ENCODE data around the gene NEDD4L.

NEDD4L gene

GRCh38 chr18:58320907-58321561, 277.0 kb downstream of the NEDD4L start (continued):
- TF ChIP-seq CREB5 (CRISPR knock-in tag; IDR thresholded peaks at IDR 0.05; ENCODE audit: low read depth): no peak

- peak; percentile 95 for ATAC-seq
- no peak for TF ChIP-seq RARB (CRISPR knock-in tag; IDR thresholded peaks at IDR 0.05)
- no peak for TF ChIP-seq CREB5 (CRISPR knock-in tag; IDR thresholded peaks at IDR 0.05; ENCODE audit: low read depth)
- no peak for TF ChIP-seq CSRNP3 (CRISPR knock-in tag; IDR thresholded peaks at IDR 0.05)
- no peak for TF ChIP-seq ZNF8 (CRISPR knock-in tag; IDR thresholded peaks at IDR 0.05)
- no peak for TF ChIP-seq ISL1 (CRISPR knock-in tag; IDR thresholded peaks at IDR 0.05)
- no peak for TF ChIP-seq TSHZ2 (CRISPR knock-in tag; IDR thresholded peaks at IDR 0.05)
- TF ChIP-seq SNAI2 (CRISPR knock-in tag; IDR thresholded peaks at IDR 0.05): no peak
- TF ChIP-seq GLIS3 (CRISPR knock-in tag; IDR thresholded peaks at IDR 0.05): no peak
- TF ChIP-seq ARNTL (CRISPR knock-in tag; IDR thresholded peaks at IDR 0.05; ENCODE audit: borderline replicate concordance, low read depth): no peak
- TF ChIP-seq POU6F1 (CRISPR knock-in tag; IDR thresholded peaks at IDR 0.05; ENCODE audit: borderline replicate concordance, low read depth): no peak
- TF ChIP-seq ESRRG (CRISPR knock-in tag; IDR thresholded peaks at IDR 0.05): no peak
- TF ChIP-seq TOX (CRISPR knock-in tag; IDR thresholded peaks at IDR 0.05; ENCODE audit: borderline replicate concordance): no peak
- TF ChIP-seq ZFP30 (CRISPR knock-in tag; IDR thresholded peaks at IDR 0.05): no peak
- no peak for TF ChIP-seq CSDC2 (CRISPR knock-in tag; IDR thresholded peaks at IDR 0.05)
- no peak for TF ChIP-seq ZNF70 (CRISPR knock-in tag; IDR thresholded peaks at IDR 0.05)
- no peak for TF ChIP-seq ZFP3 (CRISPR knock-in tag; IDR thresholded peaks at IDR 0.05)
- no peak for TF ChIP-seq TCF4 (CRISPR knock-in tag; IDR thresholded peaks at IDR 0.05; ENCODE audit: borderline replicate concordance)
Measured at GRCh38 chr18:58321986-58322385, 278.0 kb downstream of the NEDD4L start.

- TF ChIP-seq CREB5 (CRISPR knock-in tag; IDR thresholded peaks at IDR 0.05; ENCODE audit: low read depth): no peak
- no peak for TF ChIP-seq ZNF70 (CRISPR knock-in tag; IDR thresholded peaks at IDR 0.05)
- TF ChIP-seq SNAI2 (CRISPR knock-in tag; IDR thresholded peaks at IDR 0.05): no peak
- TF ChIP-seq ESRRG (CRISPR knock-in tag; IDR thresholded peaks at IDR 0.05): no peak
- no peak for TF ChIP-seq CSRNP3 (CRISPR knock-in tag; IDR thresholded peaks at IDR 0.05)
- TF ChIP-seq TOX (CRISPR knock-in tag; IDR thresholded peaks at IDR 0.05; ENCODE audit: borderline replicate concordance): no peak
- TF ChIP-seq POU6F1 (CRISPR knock-in tag; IDR thresholded peaks at IDR 0.05; ENCODE audit: borderline replicate concordance, low read depth): no peak
- no peak for TF ChIP-seq OSR1 (CRISPR knock-in tag; IDR thresholded peaks at IDR 0.05)
- no peak for TF ChIP-seq TSHZ2 (CRISPR knock-in tag; IDR thresholded peaks at IDR 0.05)
- ATAC-seq: no peak
Measured at GRCh38 chr18:58322464-58322863, 278.4 kb downstream of the NEDD4L start.
